Dendritic cell treated with granulocyte-macrophage colony-stimulating factor and Interleukin-4, amounts not matched to agents 40 ng/mL and 50 ng/mL, for 4 days (primary cell): ENCODE measurements around the gene RPA3.
A peak's percentile ranks its signal among the peaks of the same experiment; 100 is the strongest.

Experiments
- H3K27ac Mint-ChIP-seq: one replicate; pipeline ENCODE4 v1.8.0; 2022; ENCODE audit warnings: mild to moderate bottlenecking, mixed read lengths
- H3K27me3 Mint-ChIP-seq: one replicate; pipeline ENCODE4 v1.8.0; 2022; ENCODE audit warnings: mild to moderate bottlenecking, mixed read lengths
- H3K36me3 Mint-ChIP-seq: one replicate; pipeline ENCODE4 v1.8.0; 2022; ENCODE audit warnings: low read depth, mixed read lengths
- H3K4me1 Mint-ChIP-seq: one replicate; pipeline ENCODE4 v1.8.0; 2022; ENCODE audit warnings: low read depth, mixed read lengths
- H3K4me3 Mint-ChIP-seq: one replicate; pipeline ENCODE4 v1.8.0; 2022; ENCODE audit warnings: mild to moderate bottlenecking, moderate library complexity, mixed read lengths
- H3K9me3 Mint-ChIP-seq: one replicate; pipeline ENCODE4 v1.8.0; 2022; ENCODE audit warnings: mixed read lengths
- intact Hi-C: fragments of 100-400 bp; cut with micrococcal nuclease; formaldehyde crosslinking; loops from one replicate; pipeline ENCODE4 v1.15.0; 2022

Gene RPA3

DNA sequence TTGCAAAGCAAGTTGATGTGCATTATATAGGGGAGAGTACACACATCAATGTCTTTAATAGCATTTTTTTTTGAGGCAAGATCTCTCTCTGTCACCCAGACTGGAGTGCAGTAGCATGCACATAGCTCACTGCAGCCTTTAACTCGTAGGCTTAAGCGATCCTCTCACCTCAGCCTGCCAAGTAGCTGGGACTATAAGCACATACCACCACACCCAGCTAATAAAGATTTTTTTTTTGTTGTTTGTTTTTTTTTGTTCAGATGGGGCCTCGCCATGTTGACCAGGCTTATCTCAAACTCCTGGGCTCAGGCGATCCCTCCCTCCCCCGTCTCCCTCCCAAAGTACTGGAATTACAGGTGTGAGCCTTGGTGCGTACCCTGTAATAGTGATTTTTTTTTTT is 76.3 kb downstream of the RPA3 start:
- Mint-ChIP-seq H3K36me3 (peaks cover 51% of the 10 kb centered on the region), H3K4me3 (no peak overlapping the region), H3K9me3 (peaks cover 7% of the 10 kb centered on the region), H3K27ac (no peak overlapping the region), H3K27me3 (no peaks in the 10 kb centered on the region), H3K4me1 (peaks cover 21% of the 10 kb centered on the region)
- intact Hi-C loops: no loop called here

DNA sequence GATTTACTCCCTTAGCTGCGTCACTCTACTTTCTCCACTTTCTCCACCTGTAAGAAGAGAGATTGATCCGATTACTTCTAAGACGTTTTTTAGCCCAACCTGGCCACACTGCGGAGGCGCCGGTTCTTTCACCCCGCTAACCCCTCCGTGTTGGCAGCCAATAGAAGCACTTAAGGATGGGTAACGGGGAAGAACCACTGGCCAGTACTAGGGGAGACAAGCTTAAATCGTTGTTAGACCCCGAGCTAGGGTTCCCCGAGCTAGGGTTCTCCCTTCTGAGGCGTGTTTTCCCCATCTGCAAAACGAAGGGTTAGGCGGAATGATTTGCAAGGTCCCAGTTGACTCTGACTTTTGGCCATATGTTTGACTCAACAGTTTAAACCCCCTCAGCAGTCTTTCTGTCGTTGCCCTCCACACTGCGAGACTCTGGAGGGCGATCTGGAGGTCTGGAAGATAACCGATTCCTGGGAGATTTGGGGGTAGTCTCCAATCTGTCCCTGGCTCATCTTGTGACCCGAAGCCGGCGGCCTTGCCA is 77.2 kb downstream of the RPA3 start:
- H3K9me3 Mint-ChIP-seq: peaks cover 7% of the 10 kb centered on the region
- peaks cover 21% of the 10 kb centered on the region for H3K4me1 Mint-ChIP-seq
- peaks cover 43% of the 10 kb centered on the region for H3K36me3 Mint-ChIP-seq
- H3K4me3 Mint-ChIP-seq: peak overlapping the region; percentile 94
- no peaks in the 10 kb centered on the region for H3K27me3 Mint-ChIP-seq
- peak overlapping the region; percentile 95 for H3K27ac Mint-ChIP-seq
- intact Hi-C loops: loop anchor here (2.0 kb wide), 2 partner anchors 72 to 328 kb away; partner anchors contain the start of gene GLCCI1

GRCh38 chr7:7640221-7641128 is 77.9 kb downstream of the RPA3 start, which contains the start of gene UMAD1:
Gene UMAD1, plus strand, starts transcription at chr7:7640752. Its CDS starts 32,620 bp downstream, at chr7:7673372.
- no peaks in the 10 kb centered on the region for H3K27me3 Mint-ChIP-seq
- H3K4me1 Mint-ChIP-seq: peaks cover 21% of the 10 kb centered on the region
- peak within 1 kb of the TSS; percentile 94 for H3K4me3 Mint-ChIP-seq
- H3K27ac Mint-ChIP-seq: peak within 1 kb of the TSS; percentile 95
- H3K36me3 Mint-ChIP-seq: peaks cover 43% of the 10 kb centered on the region
- H3K9me3 Mint-ChIP-seq: peaks cover 7% of the 10 kb centered on the region
- intact Hi-C loops: loop anchor here (2.0 kb wide), 2 partner anchors 72 to 328 kb away; partner anchors contain the start of gene GLCCI1

GRCh38 chr7:7639847-7640220 is 78.6 kb downstream of the RPA3 start:
- Mint-ChIP-seq H3K27me3 (no peaks in the 10 kb centered on the region), H3K4me3 (peak overlapping the region; percentile 94), H3K27ac (peak overlapping the region; percentile 95), H3K36me3 (peaks cover 43% of the 10 kb centered on the region), H3K9me3 (peaks cover 7% of the 10 kb centered on the region), H3K4me1 (peaks cover 21% of the 10 kb centered on the region)
- intact Hi-C loops: loop anchor here (2.0 kb wide), 2 partner anchors 71 to 329 kb away; partner anchors contain the start of gene GLCCI1

DNA sequence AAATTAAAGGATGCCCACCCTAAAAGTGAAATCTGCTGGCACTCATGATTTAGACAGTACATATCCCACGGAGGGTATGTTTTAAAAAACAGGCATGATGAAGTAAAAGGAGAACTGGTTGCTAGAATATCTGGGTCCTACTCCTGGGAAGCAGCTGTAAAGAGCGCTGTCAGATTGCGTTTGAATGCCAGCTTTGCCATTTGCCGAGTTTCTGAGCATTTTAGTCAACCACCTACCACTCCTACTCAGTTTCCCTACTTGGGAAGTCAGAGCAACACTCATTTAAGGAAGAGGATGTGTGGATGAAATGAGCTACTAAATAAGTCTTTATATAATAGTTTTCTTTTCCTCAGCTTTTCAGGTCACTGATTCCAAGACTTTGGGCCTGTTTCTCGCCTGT is 79.0 kb downstream of the RPA3 start:
- peak overlapping the region; percentile 95 for H3K27ac Mint-ChIP-seq
- intact Hi-C loops: no loop called here
- H3K4me1 Mint-ChIP-seq: peaks cover 21% of the 10 kb centered on the region
- H3K36me3 Mint-ChIP-seq: peaks cover 43% of the 10 kb centered on the region
- peak overlapping the region; percentile 94 for H3K4me3 Mint-ChIP-seq
- no peaks in the 10 kb centered on the region for H3K27me3 Mint-ChIP-seq
- peaks cover 7% of the 10 kb centered on the region for H3K9me3 Mint-ChIP-seq

DNA sequence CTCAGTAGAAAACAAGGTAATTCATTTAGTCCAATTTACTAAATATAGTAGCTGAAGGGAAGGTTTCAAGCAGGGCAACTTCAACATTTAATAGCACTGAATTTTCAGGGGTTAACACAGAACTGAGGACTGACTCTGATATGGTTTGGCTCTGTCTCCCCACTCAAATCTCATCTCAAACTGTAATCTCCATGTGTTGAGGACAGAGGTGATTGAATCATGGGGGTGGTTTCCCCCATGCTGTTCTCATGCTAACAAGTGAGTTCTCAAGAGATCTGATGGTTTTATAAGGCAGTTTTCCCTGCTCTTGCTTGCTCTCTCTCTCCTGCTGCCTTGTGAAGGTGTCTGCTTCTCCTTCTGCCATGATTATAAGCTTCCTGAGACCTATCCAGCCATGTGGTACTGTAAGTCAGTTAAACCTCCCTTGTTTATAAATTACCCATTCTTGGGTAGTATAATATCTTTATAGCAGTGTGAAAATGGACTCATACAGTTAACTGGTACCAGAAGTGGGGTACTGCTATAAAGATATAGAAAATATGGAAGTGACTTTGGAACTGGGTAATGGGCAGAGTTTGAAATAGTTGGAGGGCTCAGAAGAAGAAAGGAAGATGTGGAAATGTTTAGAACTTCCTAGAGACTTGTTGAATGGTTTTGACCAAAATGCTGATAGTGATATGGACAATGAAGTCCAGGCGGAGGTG is 87.6 kb downstream of the RPA3 start:
- H3K27me3 Mint-ChIP-seq: no peaks in the 10 kb centered on the region
- no peaks in the 10 kb centered on the region for H3K4me1 Mint-ChIP-seq
- H3K4me3 Mint-ChIP-seq: no peak overlapping the region
- peaks cover 2% of the 10 kb centered on the region for H3K36me3 Mint-ChIP-seq
- H3K27ac Mint-ChIP-seq: no peak overlapping the region
- peaks cover 24% of the 10 kb centered on the region for H3K9me3 Mint-ChIP-seq
- intact Hi-C loops: no loop called here

DNA sequence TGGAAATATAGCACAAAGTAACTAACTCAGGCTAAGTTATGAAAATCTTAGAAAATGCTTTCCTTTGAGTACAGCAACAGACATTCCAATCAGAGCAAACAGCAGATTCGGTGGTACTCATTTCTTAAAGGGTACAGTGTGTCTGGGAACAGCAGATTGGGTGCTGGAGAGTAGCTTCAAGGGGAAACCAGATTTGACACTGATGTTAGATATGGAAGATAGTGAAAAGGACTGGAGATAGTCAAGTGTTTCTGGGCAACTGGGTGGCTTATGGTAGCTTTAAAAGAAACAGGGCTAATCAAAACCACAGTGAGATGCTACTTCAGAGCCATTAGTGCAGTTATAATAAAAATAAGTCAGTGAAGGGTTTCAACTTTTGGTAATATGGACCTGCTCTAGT is 89.9 kb downstream of the RPA3 start:
- Mint-ChIP-seq H3K4me3 (no peak overlapping the region), H3K27ac (no peak overlapping the region), H3K27me3 (no peaks in the 10 kb centered on the region), H3K9me3 (peaks cover 26% of the 10 kb centered on the region), H3K36me3 (no peaks in the 10 kb centered on the region), H3K4me1 (no peaks in the 10 kb centered on the region)
- intact Hi-C loops: no loop called here

DNA sequence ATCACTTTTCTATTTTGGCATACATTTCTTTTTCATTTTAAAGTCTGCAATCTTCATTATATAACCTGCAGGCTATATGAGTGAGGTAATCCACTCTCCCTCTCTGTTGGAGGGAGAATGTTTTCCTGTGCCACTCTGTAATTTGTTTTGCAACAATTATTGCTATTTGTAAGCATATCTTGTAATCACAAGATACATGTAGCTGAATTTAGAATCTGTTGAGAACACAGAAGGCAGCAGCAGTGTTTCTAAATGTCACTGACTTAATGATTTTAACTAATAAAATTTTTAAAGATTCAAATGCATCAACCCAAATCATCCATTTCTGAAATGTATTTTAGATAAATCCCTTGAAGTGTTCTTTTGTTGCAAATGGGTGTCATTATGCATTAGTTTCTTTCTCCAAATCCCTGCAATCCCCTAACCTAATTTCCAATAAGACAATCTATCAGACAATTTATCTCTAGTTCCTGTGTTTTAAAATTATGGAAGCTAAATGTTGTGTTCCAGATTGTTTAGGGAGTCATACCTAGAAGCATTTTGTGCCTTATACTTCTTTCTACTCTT is 97.7 kb downstream of the RPA3 start:
- Mint-ChIP-seq H3K27ac (no peak overlapping the region), H3K9me3 (peaks cover 2% of the 10 kb centered on the region), H3K36me3 (no peaks in the 10 kb centered on the region), H3K4me1 (peaks cover 7% of the 10 kb centered on the region), H3K4me3 (no peak overlapping the region), H3K27me3 (no peaks in the 10 kb centered on the region)
- intact Hi-C loops: no loop called here

GRCh38 chr7:7620236-7620635 is 98.2 kb downstream of the RPA3 start:
- peaks cover 7% of the 10 kb centered on the region for H3K4me1 Mint-ChIP-seq
- H3K4me3 Mint-ChIP-seq: no peak overlapping the region
- intact Hi-C loops: no loop called here
- H3K36me3 Mint-ChIP-seq: no peaks in the 10 kb centered on the region
- H3K27ac Mint-ChIP-seq: no peak overlapping the region
- no peaks in the 10 kb centered on the region for H3K9me3 Mint-ChIP-seq
- H3K27me3 Mint-ChIP-seq: no peaks in the 10 kb centered on the region

- no peaks in the 10 kb centered on the region for H3K9me3 Mint-ChIP-seq
- H3K4me1 Mint-ChIP-seq: peaks cover 7% of the 10 kb centered on the region
- intact Hi-C loops: no loop called here
- no peaks in the 10 kb centered on the region for H3K27me3 Mint-ChIP-seq
- H3K27ac Mint-ChIP-seq: no peak overlapping the region
- no peak overlapping the region for H3K4me3 Mint-ChIP-seq
- H3K36me3 Mint-ChIP-seq: no peaks in the 10 kb centered on the region
These were observed 100.0 kb downstream of the RPA3 start for GRCh38 chr7:7618410-7618809.

DNA sequence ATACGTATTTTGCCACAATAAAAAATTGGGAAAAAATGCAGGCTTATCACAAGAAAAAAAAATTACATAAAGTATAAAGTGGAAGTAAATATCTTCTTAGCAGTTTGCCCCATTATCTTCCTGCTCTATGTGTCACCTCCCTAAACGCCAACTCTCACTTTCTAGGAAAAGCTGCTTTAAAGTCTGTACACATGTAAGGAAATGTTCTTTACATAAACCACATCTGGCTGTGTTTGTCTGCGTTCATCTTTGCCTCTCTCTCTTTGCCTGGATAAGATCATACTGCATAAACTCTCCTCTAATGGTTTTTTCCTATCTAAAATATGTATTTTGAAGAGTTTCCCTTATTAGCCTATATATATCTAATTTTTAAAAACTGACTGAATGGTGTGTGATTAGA is 100.9 kb downstream of the RPA3 start:
- peaks cover 7% of the 10 kb centered on the region for H3K4me1 Mint-ChIP-seq
- no peak overlapping the region for H3K27ac Mint-ChIP-seq
- H3K36me3 Mint-ChIP-seq: no peaks in the 10 kb centered on the region
- intact Hi-C loops: no loop called here
- H3K27me3 Mint-ChIP-seq: no peaks in the 10 kb centered on the region
- H3K4me3 Mint-ChIP-seq: no peak overlapping the region
- no peaks in the 10 kb centered on the region for H3K9me3 Mint-ChIP-seq

- intact Hi-C loops: no loop called here
- Mint-ChIP-seq H3K4me3 (no peak overlapping the region), H3K4me1 (peaks cover 7% of the 10 kb centered on the region), H3K27ac (no peak overlapping the region), H3K36me3 (no peaks in the 10 kb centered on the region), H3K27me3 (no peaks in the 10 kb centered on the region), H3K9me3 (no peaks in the 10 kb centered on the region)
These were observed 104.2 kb downstream of the RPA3 start for GRCh38 chr7:7614018-7614741.

GRCh38 chr7:7613210-7613609 is 105.2 kb downstream of the RPA3 start:
- no peak overlapping the region for H3K4me3 Mint-ChIP-seq
- intact Hi-C loops: no loop called here
- H3K27me3 Mint-ChIP-seq: no peaks in the 10 kb centered on the region
- no peak overlapping the region for H3K27ac Mint-ChIP-seq
- no peaks in the 10 kb centered on the region for H3K9me3 Mint-ChIP-seq
- peaks cover 7% of the 10 kb centered on the region for H3K4me1 Mint-ChIP-seq
- no peaks in the 10 kb centered on the region for H3K36me3 Mint-ChIP-seq
